Heart left ventricle (tissue), 13 donors: ENCODE measurements around the gene DHH.
"Not testable (repeated sequence)": the region's sequence is repeated elsewhere in the genome, so short reads cannot be mapped to it uniquely, and the experiment has no call there.

Experiments
- CTCF ChIP-seq, 12 donors: fragments of 200-600 bp; sonication (generic) in 4 of 12; IDR thresholded peaks; one replicate each; pipeline versions ENCODE4 v1.5.0 to v1.8.0; 2018 to 2022; ENCODE audit warnings: antibody characterized with exemption in 12 of 12, mild to moderate bottlenecking in 5 of 12
- POLR2A ChIP-seq, 2 donors: fragments of 450-650 bp; IDR thresholded peaks; one replicate each; pipeline ENCODE4 v1.6.1; 2017; ENCODE audit warnings: antibody characterized with exemption in 2 of 2, mild to moderate bottlenecking in 2 of 2, moderate library complexity in 2 of 2
- donor health status: ischemic (EF 13 %, LVEDD 7.1; RV severe dilation, severe dysfunction).
- donor health status: DM: no; HTN: yes; CAD: no.
- donor health status: DM: no; HTN: no; CAD: no.
- donor health status: ischemic (EF 25% LVEDD 6.9; RV normal size, moderate dysfunction).
- donor health status: ischemic (EF 25% LVEDD 5.7; RV mildly dilated, moderate dysfunction).
- donor health status: ischemic (EF 35%, LVEDD 5.7; RV mildly dilated, moderate dysfunction).
- donor health status: nonischemic (EF 11% LVEDD 7.7; RV severe dilation, severe dysfunction).
- donor health status: DM: yes; HTN: yes; CAD: no.
- donor health status: PGD.
- donor health status: ischemic (EF 29% LVEDD 5.4; RV normal size, mild dysfunction).
- donor health status: nonischemic (EF 23%, LVEDD 6.1; RV moderate dilation, normal function).

- not testable (repeated sequence) for TF ChIP-seq CTCF, POLR2A (IDR thresholded peaks at IDR 0.05)
Observed at GRCh38 chr12:49061916-49062315, 32.7 kb downstream of the DHH start.
